Caco-2 (cell line): ENCODE measurements around the gene BMX. TPM values are rescaled to one million over a fixed set of nuclear protein-coding genes. Genes with fewer than 3 reads are reported as not detected.

Experiments
- BruUV-seq: library from RNA; stranded (reverse); fragments of 400-500 nt; replicated peaks from 2 replicates; lab custom pipeline; 2021; lab: Mats Ljungman, UMichigan
- CTCF ChIA-PET: fragments of 300-600 bp; sonication (Branson Sonifier 250); formaldehyde crosslinking; loops from one replicate; lab custom pipeline; 2022; ENCODE audit warnings: antibody characterized with exemption; lab: Charles Lee
- POLR2A ChIA-PET: fragments of 300-600 bp; sonication (Branson Sonifier 250); formaldehyde crosslinking; loops from one replicate; lab custom pipeline; 2022; ENCODE audit warnings: antibody characterized with exemption; lab: Charles Lee
- DNase-seq, 2 experiments: peaks; one replicate each; pipeline versions ENCODE4 v3.0.0 to v3.0.0-alpha.2; 2020 to 2022
- H3K27me3 ChIP-seq: replicated peaks from 2 replicates; pipeline ENCODE4 v1.6.0; 2011; ENCODE audit warnings: low read length; ENCODE audit not compliant: control insufficient read depth, insufficient read depth
- H3K36me3 ChIP-seq: 2 replicates; pipeline ENCODE4 v1.5.1; 2011; ENCODE audit warnings: low read length; ENCODE audit not compliant: control insufficient read depth, insufficient read depth
- H3K4me1 ChIP-seq: fragments of 250-450 bp; sonication (Bioruptor Pico); 2 replicates; pipeline ENCODE4 v1.5.1; 2020; ENCODE audit warnings: mild to moderate bottlenecking
- H3K4me3 ChIP-seq: 2 replicates; pipeline ENCODE4 v1.5.1; 2011; ENCODE audit warnings: low read depth, mild to moderate bottlenecking, control low read depth, low read length
- H3K9me3 ChIP-seq: fragments of 250-450 bp; sonication (Bioruptor Pico); 2 replicates; pipeline ENCODE4 v1.5.1; 2020; ENCODE audit warnings: mild to moderate bottlenecking, moderate library complexity
- H3K27ac Mint-ChIP-seq: one replicate; pipeline ENCODE4 v1.8.0; 2022; ENCODE audit warnings: mixed read lengths; ENCODE audit not compliant: unreplicated experiment
- H3K27me3 Mint-ChIP-seq: one replicate; pipeline ENCODE4 v1.8.0; 2022; ENCODE audit warnings: mixed read lengths; ENCODE audit not compliant: insufficient read depth, unreplicated experiment
- H3K36me3 Mint-ChIP-seq: one replicate; pipeline ENCODE4 v1.8.0; 2022; ENCODE audit warnings: mild to moderate bottlenecking, mixed read lengths; ENCODE audit not compliant: insufficient read depth, unreplicated experiment
- H3K4me1 Mint-ChIP-seq: one replicate; pipeline ENCODE4 v1.8.0; 2022; ENCODE audit warnings: low read depth, mixed read lengths; ENCODE audit not compliant: unreplicated experiment
- H3K4me3 Mint-ChIP-seq: one replicate; pipeline ENCODE4 v1.8.0; 2022; ENCODE audit warnings: mild to moderate bottlenecking, moderate library complexity, mixed read lengths; ENCODE audit not compliant: unreplicated experiment
- H3K9me3 Mint-ChIP-seq: one replicate; pipeline ENCODE4 v1.8.0; 2022; ENCODE audit warnings: mixed read lengths; ENCODE audit not compliant: unreplicated experiment
- intact Hi-C: fragments of 100-400 bp; cut with micrococcal nuclease; formaldehyde crosslinking; loops from one replicate; pipeline ENCODE4 v1.10.0; 2022; ENCODE audit not compliant: unreplicated experiment
- total RNA-seq: library from RNA; stranded (reverse); gene quantifications from 2 replicates; pipeline ENCODE4 v1.2.3, GENCODE V29; 2022
- TF ChIP-seq, protein P1 (sequence below), 2 experiments: fragments of 200-600 bp in 1 of 2; IDR thresholded peaks; 1 replicate in 1 of 2; 2 replicates in 1 of 2; pipeline versions ENCODE4 v1.5.1 to v1.8.0; 2011 to 2022; ENCODE audit warnings: antibody characterized with exemption in 1 of 2, control low read depth in 1 of 2, inconsistent platforms in 1 of 2, low read depth in 1 of 2, low read length in 1 of 2, mild to moderate bottlenecking in 1 of 2, moderate library complexity in 1 of 2; ENCODE audit not compliant: insufficient read depth in 1 of 2, severe bottlenecking in 1 of 2, unreplicated experiment in 1 of 2

BMX gene
- total RNA-seq, 1 experiment from 2014 or later, result not detected

- Mint-ChIP-seq H3K36me3 (no peaks in the 10 kb centered on the region), H3K4me3 (no peak overlapping the region)
- POLR2A ChIA-PET, result no interaction called here
These were observed 16.7 kb upstream of the BMX start for GRCh38 chrX:15483891-15484290.

DNA sequence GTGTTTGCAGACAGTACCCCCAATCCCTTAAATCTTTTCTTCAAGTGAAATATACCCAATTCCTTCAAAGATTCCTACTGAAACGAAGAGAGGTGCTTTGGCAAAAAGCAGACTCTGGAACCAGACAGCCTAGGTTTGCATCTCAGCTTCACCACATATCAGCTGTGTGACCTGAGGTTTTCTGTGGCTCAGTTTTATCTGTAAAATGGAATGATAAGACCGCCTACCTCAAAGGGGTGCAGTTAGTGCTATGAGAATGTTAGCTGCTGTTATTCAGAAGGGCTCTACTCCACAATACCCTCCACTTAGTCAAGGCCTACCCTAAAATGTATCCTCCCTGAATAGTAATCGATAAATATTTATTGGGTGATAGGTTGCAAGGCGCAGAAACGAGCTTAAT is 8.1 kb upstream of the BMX start:
- H3K27ac Mint-ChIP-seq, result peak overlapping the region; percentile 68
- Histone ChIP-seq H3K4me3 (peak overlapping the region; percentile 53), H3K9me3 (no peaks in the 10 kb centered on the region), H3K27me3 (no peaks in the 10 kb centered on the region), H3K4me1 (0 out of 2 replicates have a peak, but pooled peaks cover 6% of the 10 kb centered on the region), H3K36me3 (no peaks in the 10 kb centered on the region)
- no peaks in the 10 kb centered on the region for H3K27me3 Mint-ChIP-seq
- H3K9me3 Mint-ChIP-seq, result no peaks in the 10 kb centered on the region
- POLR2A ChIA-PET, result interaction anchor here (0.5 to 0.6 kb wide), 2 partner anchors 12 to 42 kb away, joined by 4 to 5 read pairs; no protein-coding TSS in a partner anchor
- CTCF ChIA-PET, result no interaction called here
- peak overlapping the region; percentile 82 for H3K4me3 Mint-ChIP-seq
- DNase-seq, result no peak
- H3K4me1 Mint-ChIP-seq, result peaks cover 6% of the 10 kb centered on the region
- BruUV-seq, result TSS peak; percentile 62
- TF ChIP-seq, protein P1, sequence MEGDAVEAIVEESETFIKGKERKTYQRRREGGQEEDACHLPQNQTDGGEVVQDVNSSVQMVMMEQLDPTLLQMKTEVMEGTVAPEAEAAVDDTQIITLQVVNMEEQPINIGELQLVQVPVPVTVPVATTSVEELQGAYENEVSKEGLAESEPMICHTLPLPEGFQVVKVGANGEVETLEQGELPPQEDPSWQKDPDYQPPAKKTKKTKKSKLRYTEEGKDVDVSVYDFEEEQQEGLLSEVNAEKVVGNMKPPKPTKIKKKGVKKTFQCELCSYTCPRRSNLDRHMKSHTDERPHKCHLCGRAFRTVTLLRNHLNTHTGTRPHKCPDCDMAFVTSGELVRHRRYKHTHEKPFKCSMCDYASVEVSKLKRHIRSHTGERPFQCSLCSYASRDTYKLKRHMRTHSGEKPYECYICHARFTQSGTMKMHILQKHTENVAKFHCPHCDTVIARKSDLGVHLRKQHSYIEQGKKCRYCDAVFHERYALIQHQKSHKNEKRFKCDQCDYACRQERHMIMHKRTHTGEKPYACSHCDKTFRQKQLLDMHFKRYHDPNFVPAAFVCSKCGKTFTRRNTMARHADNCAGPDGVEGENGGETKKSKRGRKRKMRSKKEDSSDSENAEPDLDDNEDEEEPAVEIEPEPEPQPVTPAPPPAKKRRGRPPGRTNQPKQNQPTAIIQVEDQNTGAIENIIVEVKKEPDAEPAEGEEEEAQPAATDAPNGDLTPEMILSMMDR (IDR thresholded peaks at IDR 0.05; ENCODE audit: insufficient read depth in 1 of 2, low read depth in 1 of 2, low read length in 1 of 2, severe bottlenecking in 1 of 2, unreplicated experiment in 1 of 2), result no peak
- H3K36me3 Mint-ChIP-seq, result no peaks in the 10 kb centered on the region
- intact Hi-C loops, result loop anchor here (5.0 kb wide), 1 partner anchor 180 kb away; no protein-coding TSS in a partner anchor

More at GRCh38 chrX:15483891-15484290, 16.7 kb upstream of the BMX start:
- Histone ChIP-seq H3K4me1 (no peaks in the 10 kb centered on the region), H3K27me3 (no peaks in the 10 kb centered on the region), H3K4me3 (no peak overlapping the region), H3K36me3 (no peaks in the 10 kb centered on the region), H3K9me3 (no peaks in the 10 kb centered on the region)
- H3K27ac Mint-ChIP-seq, result no peak overlapping the region
- H3K27me3 Mint-ChIP-seq, result no peaks in the 10 kb centered on the region
- H3K9me3 Mint-ChIP-seq, result no peaks in the 10 kb centered on the region
- CTCF ChIA-PET, result no interaction called here
- intact Hi-C loops, result no loop called here
- no peaks in the 10 kb centered on the region for H3K4me1 Mint-ChIP-seq
- TF ChIP-seq, protein P1 (IDR thresholded peaks at IDR 0.05; ENCODE audit: insufficient read depth in 1 of 2, low read depth in 1 of 2, low read length in 1 of 2, severe bottlenecking in 1 of 2, unreplicated experiment in 1 of 2), result no peak
- DNase-seq, result no peak
- no TSS peak for BruUV-seq

DNA sequence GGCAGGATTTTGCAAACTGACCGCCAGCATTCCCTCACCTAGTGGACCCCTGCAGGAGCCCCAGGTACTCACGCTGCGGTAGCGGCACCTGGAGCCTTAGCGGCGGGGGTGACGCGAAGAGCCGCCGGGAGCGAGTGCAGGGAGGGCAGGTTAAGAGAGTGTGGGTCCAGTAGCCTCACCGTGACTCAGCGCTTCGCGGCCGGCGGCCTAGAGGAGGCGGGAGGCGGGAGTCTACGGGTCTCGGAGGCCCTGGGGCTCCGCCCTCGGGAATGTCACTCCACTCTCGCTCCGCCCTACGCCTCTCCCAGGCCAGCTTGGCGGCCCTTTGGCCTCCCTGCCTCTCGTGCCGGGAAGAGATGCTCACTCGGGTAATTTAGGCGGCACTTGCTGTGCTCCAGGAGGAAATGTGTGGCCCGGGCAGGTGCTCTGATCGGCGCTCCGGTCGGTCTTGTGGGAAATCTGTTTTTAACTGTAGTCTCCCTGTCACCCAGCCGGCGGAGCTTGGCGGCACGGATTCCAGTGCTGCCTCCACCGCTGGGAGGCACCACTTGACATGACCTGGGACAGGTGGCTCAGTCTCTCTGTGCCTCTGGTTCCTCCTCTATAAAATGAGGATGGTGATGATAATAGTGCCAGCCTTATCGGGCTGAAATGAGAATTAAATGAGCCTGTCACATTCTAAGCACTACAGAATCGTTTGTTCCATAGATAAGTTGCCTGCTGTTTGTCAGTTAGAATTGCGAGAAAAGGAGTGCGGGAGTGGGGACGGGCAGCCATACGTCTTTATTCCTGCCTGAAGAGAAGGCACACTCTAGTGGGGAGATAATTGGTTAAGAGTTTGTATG is 7.3 kb upstream of the BMX start, which contains the start of gene PIR:
PIR (minus strand) TSS at position 216 of the 845 bp plus-strand sequence. CDS start 2,076 bp downstream, outside the sequence.
- Mint-ChIP-seq H3K27me3 (no peaks in the 10 kb centered on the region), H3K9me3 (no peaks in the 10 kb centered on the region), H3K36me3 (no peaks in the 10 kb centered on the region), H3K27ac (peak within 1 kb of the TSS; percentile 68), H3K4me3 (peak within 1 kb of the TSS; percentile 82), H3K4me1 (peaks cover 6% of the 10 kb centered on the region)
- TF ChIP-seq, protein P1 (IDR thresholded peaks at IDR 0.05; ENCODE audit: insufficient read depth in 1 of 2, low read depth in 1 of 2, low read length in 1 of 2, severe bottlenecking in 1 of 2, unreplicated experiment in 1 of 2), result peak in 1 of 2 experiments; percentile 57
- CTCF ChIA-PET, result interaction anchor here (1.2 kb wide), 1 partner anchor 75 kb away, joined by 6 read pairs; no protein-coding TSS in a partner anchor
- no peaks in the 10 kb centered on the region for H3K36me3 ChIP-seq
- no TSS peak for BruUV-seq
- peak; percentile 90 to 91 for DNase-seq
- no peaks in the 10 kb centered on the region for H3K9me3 ChIP-seq
- 0 out of 2 replicates have a peak, but pooled peaks cover 6% of the 10 kb centered on the region for H3K4me1 ChIP-seq
- H3K4me3 ChIP-seq, result peak within 1 kb of the TSS; percentile 53
- POLR2A ChIA-PET, result no interaction called here
- H3K27me3 ChIP-seq, result no peaks in the 10 kb centered on the region
- intact Hi-C loops, result loop anchor here (1.0 to 5.0 kb wide), 2 partner anchors 22 to 179 kb away; no protein-coding TSS in a partner anchor
